GM13976 (cell line): ENCODE results near the gene SERTAD1.
"Not testable (repeated sequence)": the region's sequence is repeated elsewhere in the genome, so short reads cannot be mapped to it uniquely, and the experiment has no call there.

Experiments used
- DNase-seq: peaks from one replicate; pipeline ENCODE4 v3.0.0; 2012; ENCODE audit warnings: low spot score
- CTCF ChIP-seq: IDR thresholded peaks from 2 replicates; pipeline ENCODE4 v1.5.1; 2012; ENCODE audit warnings: borderline replicate concordance, mild to moderate bottlenecking; ENCODE audit not compliant: insufficient read depth; ENCODE audit errors: extremely low read depth, missing control alignments, control extremely low read depth
- in situ Hi-C: fragments of 300-500 bp; cut with MboI; formaldehyde crosslinking; loops from one replicate; pipeline ENCODE4 v1.12.0; 2022; ENCODE audit warnings: low sequenced_read_pairs, mixed read lengths, inconsistent platforms; ENCODE audit not compliant: unreplicated experiment

The SERTAD1 gene

GRCh38 chr19:40466219-40466984, 40.6 kb upstream of the SERTAD1 start:
- TF ChIP-seq CTCF: no peak
- in situ Hi-C loops: no loop called here
- no peak for DNase-seq

- DNase-seq: peak; percentile 99
- TF ChIP-seq CTCF: no peak
These were observed 39.9 kb upstream of the SERTAD1 start, which contains the start of gene BLVRB for GRCh38 chr19:40465557-40466218. Gene BLVRB (minus strand): TSS chr19:40465745. CDS start chr19:40465688, 57 bp downstream.

GRCh38 chr19:40465025-40465556, 39.3 kb upstream of the SERTAD1 start:
- in situ Hi-C loops: no loop called here
- no peak for TF ChIP-seq CTCF
- DNase-seq: no peak

More at GRCh38 chr19:40465557-40466218, 39.9 kb upstream of the SERTAD1 start, which contains the start of gene BLVRB:
- in situ Hi-C loops: no loop called here

- peak; percentile 59 for DNase-seq
- TF ChIP-seq CTCF: peak; percentile 81
- in situ Hi-C loops: no loop called here
These were observed 38.5 kb upstream of the SERTAD1 start for GRCh38 chr19:40464059-40465024.

- DNase-seq: not testable (repeated sequence)
These were observed 37.8 kb upstream of the SERTAD1 start for GRCh38 chr19:40463587-40464037.

GRCh38 chr19:40461669-40462221, 36.0 kb upstream of the SERTAD1 start:
- DNase-seq: no peak
- in situ Hi-C loops: no loop called here
- no peak for TF ChIP-seq CTCF

More at GRCh38 chr19:40463587-40464037, 37.8 kb upstream of the SERTAD1 start:
- in situ Hi-C loops: not testable (repeated sequence)
